Mucosa of rectum (tissue), 2 donors: ENCODE results near the gene TPST2.

Experiments
- H3K27ac ChIP-seq, 2 donors: one replicate each; pipeline ENCODE4 v1.7.0; 2013; ENCODE audit warnings: inconsistent platforms in 2 of 2, low read depth in 2 of 2, low read length in 2 of 2
- H3K27me3 ChIP-seq, 2 donors: one replicate each; pipeline ENCODE4 v1.7.0; 2013; ENCODE audit warnings: low read length in 2 of 2; ENCODE audit not compliant: control insufficient read depth in 2 of 2, insufficient read depth in 2 of 2
- H3K36me3 ChIP-seq, 2 donors: one replicate each; pipeline ENCODE4 v1.7.0; 2013; ENCODE audit warnings: low read length in 2 of 2; ENCODE audit not compliant: control insufficient read depth in 2 of 2, insufficient read depth in 2 of 2
- H3K4me1 ChIP-seq, 2 donors: one replicate each; pipeline ENCODE4 v1.7.0; 2013; ENCODE audit warnings: low read length in 2 of 2, mild to moderate bottlenecking in 1 of 2; ENCODE audit not compliant: control insufficient read depth in 2 of 2, insufficient read depth in 2 of 2
- H3K4me3 ChIP-seq, 2 donors: one replicate each; pipeline ENCODE4 v1.7.0; 2013; ENCODE audit warnings: low read length in 2 of 2
- H3K9ac ChIP-seq, 2 donors: one replicate each; pipeline ENCODE4 v1.7.0; 2013; ENCODE audit warnings: low read length in 2 of 2, low read depth in 1 of 2, mild to moderate bottlenecking in 1 of 2
- H3K9me3 ChIP-seq, 2 donors: one replicate each; pipeline ENCODE4 v1.7.0; 2013; ENCODE audit warnings: low read length in 2 of 2; ENCODE audit not compliant: control insufficient read depth in 2 of 2
- donor health status: healthy.
- donor health status: Normal muscosa, but diverticular disease.

Gene TPST2

DNA sequence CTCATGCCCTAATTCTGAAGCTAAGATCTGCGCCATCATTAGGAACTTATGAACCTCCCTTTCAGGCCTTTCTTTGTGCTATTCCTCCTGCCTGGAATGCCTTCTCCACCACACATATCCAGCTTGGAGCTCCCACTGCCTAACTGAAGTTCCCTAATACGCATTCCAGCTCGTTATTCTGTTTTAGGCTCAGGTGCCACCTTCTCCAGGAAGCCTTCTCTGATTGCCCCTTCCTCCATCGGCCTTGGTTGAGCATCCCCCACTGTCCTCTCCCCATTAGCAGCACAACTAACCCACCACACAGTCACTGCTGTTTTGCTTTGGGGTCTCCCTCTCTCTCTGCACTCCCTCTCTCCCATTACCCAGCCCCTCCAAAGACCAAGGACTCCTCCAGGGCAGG, 22.7 kb upstream of the TPST2 start:
- H3K27me3 ChIP-seq: peaks cover 0 to 3% of the 10 kb centered on the region in 2 donors

GRCh38 chr22:26610996-26611395, 21.1 kb upstream of the TPST2 start:
- H3K36me3 ChIP-seq: no peaks in the 10 kb centered on the region
- no peak overlapping the region for H3K4me3 ChIP-seq
- H3K27ac ChIP-seq: peak overlapping the region in 1 of 2 donors; percentile 52
- no peak overlapping the region for H3K9ac ChIP-seq
- peaks cover 0 to 3% of the 10 kb centered on the region in 2 donors for H3K27me3 ChIP-seq
- H3K4me1 ChIP-seq: peaks cover 0 to 13% of the 10 kb centered on the region in 2 donors
- no peaks in the 10 kb centered on the region for H3K9me3 ChIP-seq

More for the DNA sequence above, 22.7 kb upstream of the TPST2 start:
- H3K36me3 ChIP-seq: no peaks in the 10 kb centered on the region
- H3K27ac ChIP-seq: no peak overlapping the region
- peaks cover 0 to 13% of the 10 kb centered on the region in 2 donors for H3K4me1 ChIP-seq
- H3K9me3 ChIP-seq: no peaks in the 10 kb centered on the region
- no peak overlapping the region for H3K4me3 ChIP-seq
- no peak overlapping the region for H3K9ac ChIP-seq

DNA sequence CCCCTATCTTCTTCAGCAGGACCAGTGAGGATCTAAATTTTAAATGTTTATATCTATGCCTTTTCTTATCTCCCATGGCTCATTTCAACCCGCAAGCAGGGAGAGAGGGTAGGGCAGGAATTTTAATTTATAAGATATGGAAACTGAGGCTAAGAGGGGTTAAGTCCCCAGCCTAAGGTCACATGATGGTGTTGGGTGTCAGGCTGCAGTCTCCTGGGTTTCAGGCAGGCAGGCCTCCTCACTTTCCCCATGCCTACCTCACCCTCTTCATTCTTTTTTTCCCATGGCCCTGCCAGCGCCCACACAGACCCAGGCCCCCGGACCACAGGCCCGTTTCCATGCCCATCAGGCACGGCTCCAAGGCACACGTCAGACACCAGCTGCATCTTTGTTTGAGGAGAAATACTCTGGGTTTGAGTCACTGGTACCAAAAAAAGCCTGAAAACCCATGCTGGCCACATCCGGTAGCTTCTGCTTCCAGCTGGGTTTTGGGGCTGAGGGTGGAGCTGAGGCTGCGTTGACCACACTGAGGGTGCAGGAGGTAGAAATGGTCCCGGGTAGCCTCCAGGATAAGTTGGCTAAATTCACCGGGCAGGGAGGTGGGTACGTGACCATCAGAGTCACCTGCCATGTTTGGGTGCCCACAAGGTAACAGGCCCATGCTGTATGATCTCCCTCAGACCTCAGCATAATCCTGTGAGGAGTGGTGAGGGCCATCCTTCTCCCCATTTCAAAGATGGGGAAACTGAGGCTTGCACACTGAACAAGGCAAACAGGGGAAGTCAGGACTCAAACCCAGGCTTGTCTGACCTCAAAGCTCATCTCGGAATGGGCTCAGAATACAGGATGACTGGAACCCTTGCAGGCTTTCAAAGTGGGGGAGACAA, 20.4 kb upstream of the TPST2 start:
- no peaks in the 10 kb centered on the region for H3K36me3 ChIP-seq

GRCh38 chr22:26609287-26609686, 19.4 kb upstream of the TPST2 start:
- Histone ChIP-seq H3K4me3 (no peak overlapping the region), H3K4me1 (peaks cover 0 to 11% of the 10 kb centered on the region in 2 donors), H3K27me3 (peaks cover 0 to 3% of the 10 kb centered on the region in 2 donors), H3K9ac (no peak overlapping the region), H3K36me3 (no peaks in the 10 kb centered on the region), H3K27ac (peak overlapping the region in 1 of 2 donors; percentile 52), H3K9me3 (no peaks in the 10 kb centered on the region)

More for the DNA sequence above, 20.4 kb upstream of the TPST2 start:
- H3K27ac ChIP-seq: peak overlapping the region in 1 of 2 donors; percentile 52
- H3K27me3 ChIP-seq: peaks cover 0 to 3% of the 10 kb centered on the region in 2 donors
- no peaks in the 10 kb centered on the region for H3K9me3 ChIP-seq
- H3K4me3 ChIP-seq: no peak overlapping the region
- H3K4me1 ChIP-seq: peaks cover 0 to 13% of the 10 kb centered on the region in 2 donors
- peak overlapping the region in 1 of 2 donors; percentile 24 for H3K9ac ChIP-seq

- peaks cover 0 to 11% of the 10 kb centered on the region in 2 donors for H3K4me1 ChIP-seq
- no peak overlapping the region for H3K9ac ChIP-seq
- H3K27ac ChIP-seq: no peak overlapping the region
- H3K4me3 ChIP-seq: no peak overlapping the region
- H3K9me3 ChIP-seq: no peaks in the 10 kb centered on the region
- H3K27me3 ChIP-seq: peaks cover 0 to 3% of the 10 kb centered on the region in 2 donors
- H3K36me3 ChIP-seq: no peaks in the 10 kb centered on the region
Measured at GRCh38 chr22:26608129-26608528, 18.2 kb upstream of the TPST2 start.

- no peaks in the 10 kb centered on the region for H3K36me3 ChIP-seq
- no peak overlapping the region for H3K4me3 ChIP-seq
- no peaks in the 10 kb centered on the region for H3K9me3 ChIP-seq
- H3K27ac ChIP-seq: no peak overlapping the region
- H3K9ac ChIP-seq: no peak overlapping the region
- no peaks in the 10 kb centered on the region for H3K27me3 ChIP-seq
- H3K4me1 ChIP-seq: peaks cover 0 to 11% of the 10 kb centered on the region in 2 donors
Measured at GRCh38 chr22:26606611-26607010, 16.7 kb upstream of the TPST2 start.

GRCh38 chr22:26604368-26604767, 14.4 kb upstream of the TPST2 start:
- no peak overlapping the region for H3K4me3 ChIP-seq
- H3K27ac ChIP-seq: no peak overlapping the region
- no peaks in the 10 kb centered on the region for H3K9me3 ChIP-seq
- H3K9ac ChIP-seq: no peak overlapping the region
- no peaks in the 10 kb centered on the region for H3K27me3 ChIP-seq
- H3K36me3 ChIP-seq: no peaks in the 10 kb centered on the region
- no peaks in the 10 kb centered on the region for H3K4me1 ChIP-seq

GRCh38 chr22:26602127-26602526, 12.2 kb upstream of the TPST2 start:
- Histone ChIP-seq H3K9ac (no peak overlapping the region), H3K27ac (no peak overlapping the region), H3K4me1 (no peaks in the 10 kb centered on the region), H3K36me3 (no peaks in the 10 kb centered on the region), H3K9me3 (no peaks in the 10 kb centered on the region), H3K4me3 (no peak overlapping the region), H3K27me3 (no peaks in the 10 kb centered on the region)

- Histone ChIP-seq H3K27me3 (no peaks in the 10 kb centered on the region), H3K27ac (no peak overlapping the region), H3K36me3 (no peaks in the 10 kb centered on the region), H3K4me3 (no peak overlapping the region), H3K9ac (no peak overlapping the region), H3K4me1 (no peaks in the 10 kb centered on the region), H3K9me3 (no peaks in the 10 kb centered on the region)
Measured at GRCh38 chr22:26601726-26602125, 11.8 kb upstream of the TPST2 start.

DNA sequence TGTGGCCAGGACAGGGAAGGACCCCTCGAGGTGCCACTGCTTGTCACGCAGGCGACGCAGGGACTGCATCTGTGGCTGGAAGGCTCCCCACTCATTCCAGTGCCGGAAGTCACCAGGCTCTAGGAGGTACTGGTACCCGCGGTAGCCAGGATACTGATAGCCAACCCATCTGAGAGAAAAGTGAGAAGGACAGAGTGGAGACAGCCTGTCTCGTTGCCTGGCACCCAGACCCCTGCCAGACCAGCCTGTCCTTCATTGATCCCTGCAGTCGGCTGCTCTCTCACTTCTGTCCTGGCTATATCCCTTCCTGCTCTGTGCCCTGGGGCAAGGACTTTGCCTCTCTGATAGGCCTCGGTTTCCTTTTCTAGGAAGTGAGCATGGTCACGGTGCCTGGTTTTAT, 9.6 kb upstream of the TPST2 start:
- Histone ChIP-seq H3K4me3 (no peak overlapping the region), H3K27ac (no peak overlapping the region), H3K4me1 (no peaks in the 10 kb centered on the region), H3K36me3 (no peaks in the 10 kb centered on the region), H3K9me3 (no peaks in the 10 kb centered on the region), H3K9ac (no peak overlapping the region), H3K27me3 (no peaks in the 10 kb centered on the region)
